Lung microvascular endothelial cell (primary cell): ENCODE results near the gene TOR4A. TPM values are rescaled to one million over a fixed set of nuclear protein-coding genes. Genes with fewer than 3 reads are reported as not detected.

Source experiments
- DNase-seq, 2 donors: peaks; one replicate each; pipeline versions ENCODE4 v3.0.0 to v3.0.0-alpha.2; 2010; ENCODE audit warnings: low read depth in 2 of 2
- total RNA-seq: library from RNA; depleted of rRNA; stranded (reverse); fragments of >200 nt; gene quantifications from 2 replicates; pipeline ENCODE4 v1.2.1, GENCODE V29; 2014

Gene TOR4A
- 21.4 and 21.8 TPM in 2 replicates for total RNA-seq

- peak; percentile 95 to 96 for DNase-seq
Measured at GRCh38 chr9:137277329-137278041, at the start of gene TOR4A. Gene TOR4A, plus strand, starts transcription at chr9:137277726. Its CDS starts 964 bp downstream, at chr9:137278690.

DNA sequence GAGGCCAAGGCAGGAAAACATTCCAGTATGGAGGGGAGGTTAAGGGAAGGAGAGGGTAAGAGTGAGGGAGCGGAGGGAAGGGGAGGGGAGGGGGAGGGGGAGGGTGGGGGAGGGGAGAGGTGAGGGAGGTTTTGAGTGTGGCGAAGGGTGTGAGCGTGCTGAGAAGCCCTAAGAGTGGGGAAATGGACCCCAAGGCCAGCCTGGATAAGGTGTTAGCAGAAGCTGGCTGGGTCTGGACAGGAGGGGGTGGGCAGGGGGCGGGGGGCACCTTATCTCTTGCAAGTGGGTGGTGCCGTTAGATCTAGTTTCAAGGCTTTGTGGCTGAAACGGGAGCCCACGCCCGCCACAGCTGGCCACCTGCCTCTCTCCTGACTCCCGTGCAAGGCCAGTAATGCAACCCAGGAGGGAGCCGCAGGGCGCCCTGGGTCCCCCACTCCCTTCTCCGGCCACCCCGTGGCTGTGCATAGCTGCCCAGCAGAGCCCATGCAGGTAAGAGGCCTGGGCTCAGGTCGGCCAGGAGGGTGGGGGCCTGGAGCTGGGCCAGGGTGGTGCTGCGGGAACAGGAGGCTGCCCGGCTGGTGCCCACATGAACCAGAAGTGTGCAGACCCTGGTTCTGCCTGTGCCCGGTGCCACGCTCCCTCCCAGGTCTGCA is 49.5 kb upstream of the TOR4A start:
- DNase-seq: no peak

GRCh38 chr9:137228506-137228967 is 49.0 kb upstream of the TOR4A start:
- no peak for DNase-seq

- DNase-seq: no peak
Measured at GRCh38 chr9:137228968-137229896, 48.3 kb upstream of the TOR4A start.

DNA sequence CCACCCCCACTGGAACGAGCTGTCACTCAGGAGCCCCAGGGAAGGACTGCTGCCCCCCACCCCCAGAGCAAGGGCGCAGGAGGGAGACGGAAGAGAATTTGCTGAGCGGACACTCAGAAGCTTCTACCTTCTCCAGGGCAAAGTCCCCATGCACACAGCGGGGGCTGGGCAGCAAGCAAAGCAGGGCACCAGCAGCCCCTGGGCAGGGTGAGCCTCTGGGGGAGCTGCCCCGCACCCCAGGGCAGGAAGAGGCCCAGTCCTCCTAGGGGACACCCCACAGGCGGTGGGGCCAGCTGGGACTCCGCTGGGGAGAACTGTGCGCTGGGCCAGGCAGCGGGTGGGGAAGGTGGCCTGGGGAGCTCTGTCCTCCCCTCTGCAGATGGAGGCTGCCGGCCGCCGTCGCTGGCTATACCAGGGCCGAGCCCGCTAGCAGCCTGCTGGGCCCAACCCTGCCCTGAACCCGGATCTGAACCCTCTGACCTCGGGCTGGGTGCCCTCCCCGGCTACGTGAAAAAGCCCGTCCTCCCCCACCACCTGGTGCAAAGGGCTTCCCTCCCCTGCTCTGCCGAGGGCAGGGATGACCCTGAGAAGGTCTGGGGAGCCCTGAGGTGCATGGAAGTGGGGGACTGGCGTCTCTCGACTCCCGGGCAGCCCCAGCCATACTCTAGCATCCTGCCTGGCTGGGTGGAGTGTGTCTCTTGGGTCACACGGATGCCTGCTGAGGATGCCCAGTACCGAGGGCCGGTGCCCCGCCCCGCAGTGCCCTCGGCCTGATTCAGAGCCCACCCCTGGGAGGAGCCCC is 47.4 kb upstream of the TOR4A start:
- no peak for DNase-seq

- no peak for DNase-seq
Measured at GRCh38 chr9:137230705-137231371, 46.7 kb upstream of the TOR4A start, which contains the start of gene SLC34A3. Gene SLC34A3, plus strand, starts transcription at chr9:137230901. Its CDS starts 802 bp downstream, at chr9:137231703.

- DNase-seq: no peak
Measured at GRCh38 chr9:137231372-137232039, 46.0 kb upstream of the TOR4A start.

DNA sequence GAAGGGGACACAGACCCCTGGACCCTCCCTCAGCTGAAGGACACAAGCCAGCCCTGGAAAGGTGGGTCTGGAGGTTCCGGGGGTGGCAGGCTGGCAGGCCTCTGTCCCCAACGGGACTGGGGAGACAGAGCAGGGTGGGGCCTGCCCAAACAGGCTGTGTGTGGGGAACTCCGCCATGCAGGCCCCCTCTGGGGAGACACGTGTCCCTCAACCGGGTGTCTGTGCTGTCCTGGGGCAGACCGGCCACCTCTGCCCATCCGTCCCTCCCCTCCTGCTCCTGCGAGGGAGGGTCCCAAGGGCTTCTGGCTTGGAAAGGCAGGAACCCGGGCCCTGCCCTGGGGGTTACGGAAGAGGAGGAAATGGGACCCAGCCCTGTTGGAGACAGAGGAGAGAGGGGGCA is 45.4 kb upstream of the TOR4A start:
- no peak for DNase-seq

DNA sequence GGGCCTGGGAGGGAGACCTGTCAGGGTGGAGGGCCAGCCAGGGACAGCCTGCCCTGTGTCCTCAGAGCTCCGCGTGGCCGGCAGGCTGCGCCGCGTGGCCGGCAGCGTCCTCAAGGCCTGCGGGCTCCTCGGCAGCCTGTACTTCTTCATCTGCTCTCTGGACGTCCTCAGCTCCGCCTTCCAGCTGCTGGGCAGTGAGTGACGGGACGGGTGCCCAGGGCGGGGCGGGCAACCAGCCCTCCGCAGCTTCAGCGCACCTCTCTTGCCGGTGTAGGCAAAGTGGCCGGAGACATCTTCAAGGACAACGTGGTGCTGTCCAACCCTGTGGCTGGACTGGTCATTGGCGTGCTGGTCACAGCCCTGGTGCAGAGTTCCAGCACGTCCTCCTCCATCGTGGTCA is 45.0 kb upstream of the TOR4A start:
- DNase-seq: no peak

DNA sequence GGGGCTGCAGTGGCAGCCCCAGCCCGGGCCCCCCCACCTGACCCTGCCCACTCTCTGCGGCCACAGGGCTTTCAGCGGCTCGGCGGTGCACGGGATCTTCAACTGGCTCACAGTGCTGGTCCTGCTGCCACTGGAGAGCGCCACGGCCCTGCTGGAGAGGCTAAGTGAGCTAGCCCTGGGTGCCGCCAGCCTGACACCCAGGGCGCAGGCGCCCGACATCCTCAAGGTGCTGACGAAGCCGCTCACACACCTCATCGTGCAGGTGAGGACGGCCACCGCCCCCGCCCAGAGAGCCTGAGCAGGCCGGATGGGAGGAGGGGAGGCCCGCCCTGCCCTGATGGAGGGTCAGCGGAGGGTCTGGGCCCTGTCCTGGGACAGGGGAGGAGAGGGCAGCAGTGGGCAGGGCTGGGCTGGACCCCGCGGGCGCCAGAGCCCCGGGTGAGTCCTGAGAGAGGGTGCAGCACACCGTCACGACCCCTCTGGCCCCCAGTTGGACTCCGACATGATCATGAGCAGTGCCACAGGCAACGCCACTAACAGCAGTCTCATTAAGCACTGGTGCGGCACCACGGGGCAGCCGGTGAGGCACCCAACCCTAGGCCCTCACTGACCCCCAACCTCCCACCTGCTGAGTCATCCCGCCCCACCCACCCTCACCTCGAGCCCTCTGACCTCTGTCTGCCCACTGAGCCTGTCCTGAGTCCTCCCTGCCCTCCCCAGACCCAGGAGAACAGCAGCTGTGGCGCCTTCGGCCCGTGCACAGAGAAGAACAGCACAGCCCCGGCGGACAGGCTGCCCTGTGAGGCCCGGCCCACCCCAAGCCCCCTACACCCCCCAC is 44.2 kb upstream of the TOR4A start:
- no peak for DNase-seq

DNA sequence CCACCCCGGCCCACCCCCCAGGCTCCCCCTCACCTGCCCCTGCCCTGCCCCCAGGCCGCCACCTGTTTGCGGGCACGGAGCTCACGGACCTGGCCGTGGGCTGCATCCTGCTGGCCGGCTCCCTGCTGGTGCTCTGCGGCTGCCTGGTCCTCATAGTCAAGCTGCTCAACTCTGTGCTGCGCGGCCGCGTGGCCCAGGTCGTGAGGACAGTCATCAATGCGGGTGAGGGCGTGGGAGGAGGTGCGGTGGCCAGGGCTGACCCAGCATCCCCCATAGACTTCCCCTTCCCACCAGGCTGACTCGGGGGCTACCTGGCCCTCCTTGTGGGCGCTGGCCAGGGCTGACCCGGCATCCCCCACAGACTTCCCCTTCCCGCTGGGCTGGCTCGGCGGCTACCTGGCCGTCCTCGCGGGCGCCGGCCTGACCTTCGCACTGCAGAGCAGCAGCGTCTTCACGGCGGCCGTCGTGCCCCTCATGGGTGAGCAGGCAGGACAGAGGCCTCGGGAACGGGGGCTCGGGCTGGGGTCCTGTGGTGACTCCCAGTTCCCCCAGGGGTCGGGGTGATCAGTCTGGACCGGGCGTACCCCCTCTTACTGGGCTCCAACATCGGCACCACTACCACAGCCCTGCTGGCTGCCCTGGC is 43.4 kb upstream of the TOR4A start:
- DNase-seq: no peak

GRCh38 chr9:137234758-137235423 is 42.6 kb upstream of the TOR4A start:
- DNase-seq: no peak

DNA sequence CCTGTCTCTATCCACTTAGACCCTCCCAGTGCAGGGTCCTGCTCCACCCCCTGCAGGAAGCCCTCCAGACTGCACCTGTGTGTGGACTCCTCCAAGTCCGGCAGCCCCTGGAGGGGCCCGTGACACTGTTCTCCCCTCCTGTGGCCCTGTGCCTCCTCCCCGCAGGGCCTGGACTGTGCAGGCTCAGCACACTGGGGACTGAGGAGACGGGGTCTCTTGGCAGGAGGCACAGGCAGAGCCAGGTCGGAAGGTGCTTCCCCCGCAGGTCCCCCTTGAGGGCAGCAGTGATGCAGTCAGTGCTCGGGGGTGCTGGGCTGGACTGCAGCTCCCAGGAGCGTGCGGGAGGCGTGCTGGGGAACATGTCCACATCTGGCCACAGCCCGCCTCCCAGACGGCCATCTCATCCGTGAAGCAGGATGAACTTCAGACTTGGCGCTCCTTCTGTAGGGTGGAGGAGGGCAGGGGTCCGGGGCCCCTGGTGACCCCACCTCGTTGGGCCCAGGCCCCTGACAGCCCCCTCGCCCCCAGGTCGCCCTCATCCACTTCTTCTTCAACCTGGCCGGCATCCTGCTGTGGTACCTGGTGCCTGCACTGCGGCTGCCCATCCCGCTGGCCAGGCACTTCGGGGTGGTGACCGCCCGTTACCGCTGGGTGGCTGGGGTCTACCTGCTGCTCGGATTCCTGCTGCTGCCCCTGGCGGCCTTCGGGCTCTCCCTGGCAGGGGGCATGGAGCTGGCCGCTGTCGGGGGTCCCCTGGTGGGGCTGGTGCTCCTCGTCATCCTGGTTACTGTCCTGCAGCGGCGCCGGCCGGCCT is 41.9 kb upstream of the TOR4A start:
- no peak for DNase-seq

DNA sequence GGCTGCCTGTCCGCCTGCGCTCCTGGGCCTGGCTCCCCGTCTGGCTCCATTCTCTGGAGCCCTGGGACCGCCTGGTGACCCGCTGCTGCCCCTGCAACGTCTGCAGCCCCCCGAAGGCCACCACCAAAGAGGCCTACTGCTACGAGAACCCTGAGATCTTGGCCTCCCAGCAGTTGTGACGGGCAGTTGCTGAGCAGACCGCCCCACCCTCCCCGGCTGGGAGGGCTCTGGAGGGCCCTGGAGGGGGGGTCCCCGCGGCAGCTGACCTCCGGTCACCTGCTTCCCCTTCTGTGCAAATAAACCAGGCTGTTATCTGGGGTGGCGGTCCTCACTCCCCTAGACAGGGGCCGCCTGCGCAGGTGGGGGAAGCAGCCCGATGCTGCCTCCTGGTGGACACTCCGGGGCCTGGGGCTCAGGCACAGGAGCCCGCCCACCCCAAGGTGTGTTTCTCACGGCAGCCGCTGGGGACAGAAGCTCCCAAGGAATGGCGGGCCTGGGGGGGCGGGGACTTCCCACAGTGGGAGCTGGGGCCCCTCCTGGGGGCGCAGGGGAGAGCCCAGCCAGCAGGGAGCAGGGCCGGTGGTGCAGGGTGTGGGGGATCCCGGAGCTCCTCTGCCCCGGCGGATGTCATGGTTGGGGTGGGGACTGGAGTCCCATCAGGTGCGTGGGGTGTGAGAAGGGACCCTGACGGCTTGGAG is 41.1 kb upstream of the TOR4A start:
- peak; percentile 79 to 89 for DNase-seq

GRCh38 chr9:137236936-137237421 is 40.5 kb upstream of the TOR4A start:
- no peak for DNase-seq
